ENCODE data around the gene MAGED1.
A peak's percentile ranks its signal among the peaks of the same experiment; 100 is the strongest.

MAGED1 gene

DNA sequence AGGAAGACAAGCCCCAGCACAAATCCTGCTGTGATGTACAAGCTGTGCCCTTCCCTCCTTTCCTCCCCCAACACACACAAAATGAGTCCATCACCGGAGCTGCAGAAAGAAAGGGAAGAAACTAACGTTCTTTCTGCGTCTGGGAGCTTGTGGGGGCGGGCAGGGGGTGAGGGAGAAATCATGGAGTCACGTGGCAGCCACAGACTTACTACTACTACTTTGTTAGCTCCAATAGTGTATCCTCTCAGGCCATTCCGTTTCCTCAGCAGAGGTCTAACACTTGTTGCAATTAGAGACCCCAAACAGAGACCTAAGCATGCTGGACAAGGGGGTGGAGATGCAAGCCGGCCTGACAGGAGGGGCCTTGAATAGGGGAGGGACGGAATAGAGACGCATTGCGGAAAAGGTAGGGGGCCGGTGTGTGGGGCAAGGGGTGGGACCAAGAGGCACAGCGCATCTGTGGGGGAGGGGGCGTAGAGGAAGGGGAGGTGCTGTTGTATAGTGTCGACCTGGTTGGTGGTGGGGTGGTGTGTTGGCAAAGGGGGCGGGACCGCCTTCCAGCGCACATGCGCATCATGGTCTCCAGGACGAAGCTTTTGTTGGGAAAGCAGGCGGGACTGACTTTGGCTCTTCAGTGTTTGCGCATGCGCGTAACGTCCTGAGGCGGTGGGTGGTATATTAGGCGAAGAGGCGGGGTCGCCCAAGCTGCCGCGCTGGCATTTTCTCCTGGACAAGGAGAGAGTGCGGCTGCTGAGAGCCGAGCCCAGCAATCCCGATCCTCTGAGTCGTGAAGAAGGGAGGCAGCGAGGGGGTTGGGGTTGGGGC is at the start of gene MAGED1:
TSS of gene MAGED1 (plus strand) at position 703 of the 825 bp plus-strand sequence. CDS start 682 bp downstream, outside the sequence.
- DNase-seq (ENCODE audit: low spot score), result peak; percentile 74

- peak; percentile 25 for DNase-seq (ENCODE audit: low spot score)
Measured at GRCh38 chrX:51847463-51847862, 46.0 kb upstream of the MAGED1 start.

- DNase-seq (ENCODE audit: low spot score), result no peak
Measured at GRCh38 chrX:51851507-51852085, 41.8 kb upstream of the MAGED1 start.

DNA sequence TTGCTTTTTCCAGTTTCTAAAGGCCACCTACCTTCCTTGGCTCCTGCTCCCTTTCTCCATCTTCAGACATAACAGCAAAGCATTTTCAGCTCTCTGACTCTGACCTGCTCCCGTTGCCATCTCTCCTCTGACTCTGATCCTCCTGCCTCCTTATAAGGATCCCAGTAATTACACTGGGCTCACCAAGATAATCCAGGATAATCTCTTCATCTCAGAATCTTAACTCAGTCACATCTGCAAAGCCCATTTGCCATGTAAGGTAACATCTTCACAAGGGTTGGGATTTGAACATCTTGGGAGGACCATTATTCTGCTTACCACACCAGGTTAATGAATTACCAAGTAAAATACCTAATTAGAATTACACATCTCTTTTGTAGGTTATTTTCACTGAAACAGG is 41.3 kb upstream of the MAGED1 start:
- no peak for DNase-seq (ENCODE audit: low spot score)

GRCh38 chrX:51852621-51853020 is 40.8 kb upstream of the MAGED1 start:
- DNase-seq (ENCODE audit: low spot score), result no peak

DNA sequence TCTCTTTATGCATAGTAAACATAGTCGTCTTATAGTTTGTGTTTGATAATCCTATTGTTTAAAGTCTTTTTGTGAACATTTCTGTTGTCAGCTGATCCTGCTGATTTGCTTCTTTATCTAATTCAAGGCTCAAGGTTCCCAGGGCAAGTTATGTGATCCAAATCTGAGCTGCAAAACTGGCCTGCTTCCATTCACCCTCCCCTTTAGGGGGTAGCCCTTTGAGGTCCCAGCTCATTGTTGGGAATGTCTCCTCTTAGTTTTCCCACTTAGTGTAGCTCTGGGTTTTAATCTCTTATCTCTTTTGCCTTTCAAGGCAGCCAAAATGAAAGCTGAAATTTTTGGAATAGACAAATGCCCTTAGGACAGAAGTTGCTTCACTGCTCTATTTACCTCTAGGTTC is 40.2 kb upstream of the MAGED1 start:
- DNase-seq (ENCODE audit: low spot score), result peak; percentile 17

GRCh38 chrX:51855698-51856097 is 37.7 kb upstream of the MAGED1 start:
- no peak for DNase-seq (ENCODE audit: low spot score)

DNA sequence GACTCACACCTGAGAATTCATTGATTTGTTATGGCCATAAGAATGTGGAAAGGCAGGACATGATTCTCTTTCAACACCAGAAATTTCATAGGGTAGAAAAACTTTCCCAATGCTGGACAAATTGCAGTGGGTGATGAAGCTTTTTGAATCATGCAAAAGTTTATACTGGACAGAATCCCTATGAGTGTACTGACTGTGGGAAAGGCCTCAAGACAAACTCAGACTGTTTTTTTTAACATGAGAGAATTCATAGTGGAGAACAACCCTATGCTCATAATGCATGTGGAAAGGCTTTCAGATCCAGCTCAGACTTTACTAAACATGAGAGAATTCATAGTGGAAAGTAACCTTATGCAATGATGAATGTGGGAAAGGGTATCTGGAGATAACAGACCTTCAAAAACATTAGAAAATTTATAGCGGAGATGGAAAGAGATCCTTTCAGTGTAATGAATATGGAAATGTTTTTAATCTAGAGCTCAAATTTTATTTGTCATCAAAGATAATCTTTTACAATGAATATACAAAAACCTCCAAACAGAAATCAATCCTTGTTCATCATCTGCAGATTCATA is 36.2 kb upstream of the MAGED1 start:
- DNase-seq (ENCODE audit: low spot score), result no peak

GRCh38 chrX:51860679-51861078 is 32.7 kb upstream of the MAGED1 start:
- peak; percentile 41 for DNase-seq (ENCODE audit: low spot score)

GRCh38 chrX:51862920-51863319 is 30.5 kb upstream of the MAGED1 start:
- DNase-seq (ENCODE audit: low spot score), result no peak

DNA sequence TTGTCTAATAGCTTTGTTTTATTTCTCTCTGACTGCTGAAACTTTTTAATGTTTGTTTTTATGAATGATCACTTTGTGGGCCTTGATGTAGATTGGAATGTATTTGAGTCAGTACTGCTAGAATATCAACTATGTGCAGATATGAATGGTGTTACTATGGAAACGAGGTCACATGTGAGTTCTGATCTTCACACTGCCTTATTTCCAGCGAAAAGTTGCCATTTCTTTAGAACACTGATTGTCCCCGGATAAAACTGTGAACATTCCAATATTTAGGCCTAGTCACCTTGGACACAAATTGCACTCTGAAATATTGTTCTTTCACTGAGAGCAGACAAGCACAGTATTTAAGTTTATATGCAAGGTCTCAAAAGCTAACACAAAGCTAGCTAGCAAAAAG is 27.2 kb upstream of the MAGED1 start:
- DNase-seq (ENCODE audit: low spot score), result no peak

GRCh38 chrX:51867626-51868025 is 25.8 kb upstream of the MAGED1 start:
- no peak for DNase-seq (ENCODE audit: low spot score)

DNA sequence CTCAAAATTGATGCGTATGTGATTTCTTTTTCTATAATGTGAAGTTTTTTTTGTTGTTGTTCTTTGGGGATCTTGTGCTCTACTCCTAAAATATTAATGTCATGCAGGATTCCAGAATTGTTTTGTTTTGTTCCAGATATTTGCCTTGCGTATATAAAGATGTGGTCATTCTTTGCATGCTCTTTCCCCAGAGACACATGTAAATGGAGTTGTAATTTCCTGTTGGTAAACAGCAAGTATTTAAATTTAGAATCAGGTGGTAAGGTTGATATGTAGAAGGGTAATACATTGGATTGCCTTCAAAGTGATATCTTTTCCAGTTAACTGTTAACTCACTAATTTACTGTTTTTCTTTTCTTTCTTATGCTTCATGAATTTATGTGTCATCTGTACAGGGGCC is 23.1 kb upstream of the MAGED1 start:
- DNase-seq (ENCODE audit: low spot score), result no peak

- DNase-seq (ENCODE audit: low spot score), result no peak
Measured at GRCh38 chrX:51874123-51874522, 19.3 kb upstream of the MAGED1 start.

GRCh38 chrX:51876441-51876840 is 17.0 kb upstream of the MAGED1 start:
- no peak for DNase-seq (ENCODE audit: low spot score)

- DNase-seq (ENCODE audit: low spot score), result no peak
Measured at GRCh38 chrX:51878056-51878455, 15.4 kb upstream of the MAGED1 start.

GRCh38 chrX:51889851-51890250 is 3.6 kb upstream of the MAGED1 start:
- DNase-seq (ENCODE audit: low spot score), result no peak

- no peak for DNase-seq (ENCODE audit: low spot score)
Measured at GRCh38 chrX:51891245-51891644, 2.2 kb upstream of the MAGED1 start.

GRCh38 chrX:51891821-51892551 is 1.4 kb upstream of the MAGED1 start:
- DNase-seq (ENCODE audit: low spot score), result no peak

DNA sequence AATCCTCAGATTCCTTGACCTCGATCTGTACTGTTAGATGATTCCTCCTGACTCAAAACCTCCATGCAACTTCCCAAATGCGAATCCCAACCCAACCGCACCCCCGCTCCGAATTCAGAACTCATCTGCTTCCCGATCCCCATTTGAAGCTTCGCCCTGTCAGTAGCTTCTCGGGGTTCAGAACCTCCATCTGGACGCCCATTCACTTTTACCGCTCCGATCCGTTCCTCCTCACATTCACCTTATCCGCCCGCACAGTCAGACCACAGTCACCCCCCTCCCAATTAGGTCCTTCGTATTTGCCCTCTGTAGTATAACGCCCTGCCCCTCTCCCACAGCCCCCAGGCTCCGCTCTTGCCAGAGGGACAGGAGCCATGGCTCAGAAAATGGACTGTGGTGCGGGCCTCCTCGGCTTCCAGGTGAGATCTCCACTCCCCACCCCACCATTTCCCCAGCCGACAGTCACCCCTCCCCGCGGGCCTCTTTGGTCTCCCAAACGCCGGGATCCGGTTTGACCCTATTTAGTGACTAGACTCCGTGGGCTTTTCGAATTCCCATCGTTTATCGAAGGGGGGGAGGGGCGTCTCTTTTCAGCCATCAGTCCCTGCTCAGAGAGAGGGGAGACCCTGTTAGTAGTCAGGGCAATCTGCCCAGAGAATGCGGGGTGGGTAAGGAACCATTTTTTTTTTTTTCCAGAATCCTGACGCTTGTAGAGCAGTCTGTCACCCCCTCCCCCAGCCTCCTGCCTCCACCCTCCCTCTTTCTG is 691 bp downstream of the MAGED1 start:
- DNase-seq (ENCODE audit: low spot score), result peak; percentile 2

DNA sequence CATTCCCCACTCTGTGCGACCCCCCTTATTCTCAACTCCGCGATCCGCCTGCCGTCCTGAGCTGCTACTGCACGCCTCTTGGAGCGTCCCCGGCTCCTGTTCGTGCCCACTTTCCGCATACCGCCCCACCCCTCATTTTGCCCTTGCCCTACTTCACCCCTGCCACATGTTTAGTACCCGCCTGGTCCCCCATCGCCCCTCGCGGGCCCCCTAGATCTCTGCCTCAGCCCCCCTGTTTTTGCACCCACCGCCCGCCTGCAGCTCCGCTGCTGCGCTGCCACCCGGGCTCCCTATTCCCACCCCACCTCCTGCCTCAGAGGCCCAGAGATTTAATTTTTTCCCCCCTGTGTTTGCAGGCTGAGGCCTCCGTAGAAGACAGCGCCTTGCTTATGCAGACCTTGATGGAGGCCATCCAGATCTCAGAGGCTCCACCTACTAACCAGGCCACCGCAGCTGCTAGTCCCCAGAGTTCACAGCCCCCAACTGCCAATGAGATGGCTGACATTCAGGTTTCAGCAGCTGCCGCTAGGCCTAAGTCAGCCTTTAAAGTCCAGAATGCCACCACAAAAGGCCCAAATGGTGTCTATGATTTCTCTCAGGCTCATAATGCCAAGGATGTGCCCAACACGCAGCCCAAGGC is 1.4 kb downstream of the MAGED1 start:
- DNase-seq (ENCODE audit: low spot score), result peak; percentile 23
